SIG-M5 treated with dmso at 0.1 percent for 504 hours (cell line): ENCODE measurements around the gene SSBP3.
"Not testable (repeated sequence)": the region's sequence is repeated elsewhere in the genome, so short reads cannot be mapped to it uniquely, and the experiment has no call there.

Source experiments
- DNase-seq: peaks from one replicate; lab custom pipeline; 2025; ENCODE audit not compliant: unreplicated experiment; lab: John Stamatoyannopoulos, UW

The SSBP3 gene

DNA sequence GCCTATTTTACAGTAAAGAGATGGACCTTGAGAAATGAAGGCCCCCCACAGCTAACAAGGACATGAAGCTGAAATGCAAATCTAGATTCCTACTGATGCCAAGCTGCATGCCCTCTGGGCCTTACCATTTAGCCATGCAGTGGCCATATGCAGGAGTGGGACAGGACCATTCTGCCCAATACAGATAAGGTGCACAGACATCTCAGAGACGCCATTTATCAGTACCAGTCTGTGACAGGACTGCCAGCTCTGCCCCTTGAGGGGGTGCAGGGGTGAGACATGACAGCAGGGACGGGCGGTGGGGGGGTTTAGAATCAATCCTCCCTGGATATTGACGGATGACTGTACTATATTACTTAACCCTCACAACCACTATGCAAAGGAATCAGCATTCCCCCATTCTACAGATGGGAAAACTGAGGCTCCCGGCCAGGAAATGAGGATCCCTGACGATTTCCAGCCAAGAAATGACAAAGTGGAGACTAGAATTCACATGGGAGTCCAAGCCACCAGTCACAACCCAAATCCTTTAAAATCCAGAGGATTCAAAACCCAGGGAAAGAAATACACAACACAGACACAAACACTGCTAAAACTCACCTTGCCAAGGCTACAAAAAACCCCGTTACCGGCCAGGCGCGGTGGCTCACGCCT is 10.8 kb downstream of the SSBP3 start:
- no peak for DNase-seq

DNA sequence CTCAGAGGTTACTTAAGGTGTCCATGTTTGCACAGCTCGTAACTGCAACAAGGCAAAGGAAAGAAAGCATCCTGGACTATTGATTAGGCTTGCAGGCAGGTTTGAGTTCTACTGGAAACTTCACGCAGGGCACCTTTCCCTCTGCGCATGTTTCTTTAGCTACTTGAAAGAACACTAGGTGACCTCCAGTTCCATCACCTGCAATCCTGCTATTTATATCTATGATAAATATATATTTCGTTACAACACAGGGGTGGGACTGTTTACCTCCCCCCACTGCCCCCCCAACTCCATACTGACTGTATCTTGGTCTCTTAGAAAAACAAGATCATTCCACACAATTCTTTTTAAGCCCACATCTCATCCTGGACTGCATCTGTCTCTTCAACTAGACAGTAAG is 12.1 kb downstream of the SSBP3 start:
- DNase-seq: no peak

DNA sequence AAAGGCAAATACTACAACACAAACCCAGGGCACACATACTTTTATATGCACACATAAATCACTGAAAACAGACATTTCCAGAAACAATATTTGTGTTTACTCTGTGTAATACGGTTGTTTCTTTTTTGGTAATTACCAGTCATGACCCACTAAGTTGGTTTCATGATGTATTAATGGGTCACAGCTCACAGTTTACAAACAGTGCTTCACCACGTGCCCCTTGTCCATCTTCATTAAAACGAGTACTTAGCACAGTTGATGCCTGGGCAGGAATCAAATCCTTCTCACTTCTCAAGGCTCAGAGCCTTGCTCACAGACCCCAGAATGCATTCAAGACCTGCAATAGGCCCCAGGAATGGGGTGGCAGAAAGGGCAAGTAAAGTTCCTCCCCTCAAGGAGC is 13.8 kb downstream of the SSBP3 start:
- DNase-seq: no peak

DNA sequence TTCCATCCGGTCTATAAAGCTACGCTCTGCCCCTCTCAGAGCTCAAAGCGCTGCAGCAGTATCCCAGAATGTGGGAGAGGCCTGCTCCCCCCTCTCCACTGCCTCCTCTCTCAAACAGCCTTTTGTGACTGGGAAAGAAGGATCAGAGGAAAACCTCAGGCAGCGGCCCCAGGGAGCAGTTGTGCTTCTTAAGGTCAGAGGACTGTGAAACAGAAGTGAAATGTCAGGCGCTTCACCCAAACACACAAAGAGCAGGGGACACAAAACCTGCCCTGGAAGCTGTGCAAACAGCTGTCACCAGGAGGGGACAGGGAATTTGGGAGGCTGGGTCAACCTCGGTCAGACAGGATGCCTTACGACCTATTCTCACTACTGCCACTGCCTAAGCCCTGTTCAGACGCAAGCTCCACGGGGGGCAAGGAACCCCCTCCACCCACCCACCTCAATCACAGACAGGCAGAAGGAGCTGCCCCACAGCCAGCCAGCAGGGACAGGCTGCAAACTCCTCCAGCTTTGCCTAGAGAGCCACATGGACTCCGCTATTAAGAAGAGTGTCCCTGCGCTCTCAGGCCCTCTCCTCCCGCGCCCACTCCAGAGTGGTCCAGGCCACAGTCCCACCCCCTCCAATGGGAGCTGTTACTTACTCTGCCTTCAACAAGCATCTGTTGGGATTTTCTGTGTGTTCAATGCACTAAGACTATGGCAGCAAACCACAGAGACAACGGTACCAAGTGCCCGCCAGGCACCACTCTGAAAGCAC is 14.6 kb downstream of the SSBP3 start:
- no peak for DNase-seq

DNA sequence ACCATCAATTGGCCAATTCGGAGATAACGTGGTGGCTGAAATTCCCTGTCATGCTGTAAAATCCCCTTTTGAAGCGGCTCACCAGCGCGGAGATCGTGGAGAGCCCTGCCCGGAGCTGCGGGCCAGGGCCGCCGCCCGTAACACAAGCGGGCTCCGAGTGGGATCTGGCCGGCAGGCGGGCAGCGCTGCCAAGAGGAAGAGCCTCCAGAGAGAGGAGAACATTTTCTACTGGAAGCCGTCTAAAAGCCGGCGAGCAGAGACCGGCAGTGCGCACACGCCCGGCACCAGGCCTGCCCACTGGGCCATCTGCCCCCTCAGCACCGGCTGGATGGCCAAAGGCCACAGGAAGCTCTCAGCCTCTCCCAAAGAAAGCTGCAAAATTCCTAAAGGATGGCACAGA is 15.5 kb downstream of the SSBP3 start:
- no peak for DNase-seq

DNA sequence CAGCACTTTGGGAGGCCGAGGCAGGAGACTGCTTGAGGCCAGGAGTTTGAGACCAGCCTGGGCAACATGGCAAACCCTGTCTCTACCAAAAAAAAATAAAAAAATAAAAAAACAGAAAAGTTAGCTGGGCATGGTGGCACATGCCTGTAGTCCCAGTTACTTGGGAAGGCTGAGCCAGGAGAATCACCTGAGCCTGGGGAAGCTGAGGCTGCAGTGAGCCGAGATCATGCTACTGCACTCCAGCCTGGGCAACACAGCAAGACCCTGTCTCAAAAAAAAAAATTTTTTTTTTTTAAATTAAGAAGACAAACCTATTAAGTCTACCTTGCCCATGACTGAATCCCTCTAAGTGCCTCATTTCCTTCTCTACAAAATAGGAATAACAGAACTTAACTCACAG is 16.6 kb downstream of the SSBP3 start:
- DNase-seq: not testable (repeated sequence)

DNA sequence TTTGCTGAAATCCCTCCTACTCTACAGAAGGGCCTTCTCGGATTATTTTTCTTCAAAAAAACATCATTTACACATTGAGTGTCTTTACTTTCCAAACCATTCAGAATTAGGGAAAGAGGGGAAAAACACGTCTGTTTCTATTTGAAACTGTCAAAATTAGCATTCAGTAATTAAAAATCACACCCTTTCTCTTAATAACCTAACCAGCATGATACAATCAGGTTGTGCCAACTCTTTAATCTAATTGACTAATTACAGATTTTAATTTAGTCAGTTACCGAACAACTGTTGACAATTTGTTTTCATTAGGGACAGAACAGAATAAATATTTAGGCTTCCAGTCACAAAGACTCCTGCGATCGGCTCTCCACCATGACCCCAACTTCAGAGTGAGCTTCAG is 18.8 kb downstream of the SSBP3 start:
- DNase-seq: no peak

DNA sequence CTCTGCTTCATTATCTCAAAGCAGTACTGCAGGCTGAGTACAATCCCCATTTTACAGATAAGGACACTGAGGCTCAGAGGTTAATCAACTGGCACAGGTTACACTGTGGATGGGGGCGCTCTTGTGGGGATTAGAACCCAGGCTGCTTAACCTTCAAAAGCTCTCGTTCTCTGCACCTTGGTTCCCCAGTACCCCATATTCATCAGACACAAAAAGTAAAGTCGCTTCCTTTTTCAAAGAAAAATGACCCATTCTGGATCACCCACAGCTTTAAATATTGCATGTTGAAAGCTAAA is 20.5 kb downstream of the SSBP3 start:
- DNase-seq: no peak

DNA sequence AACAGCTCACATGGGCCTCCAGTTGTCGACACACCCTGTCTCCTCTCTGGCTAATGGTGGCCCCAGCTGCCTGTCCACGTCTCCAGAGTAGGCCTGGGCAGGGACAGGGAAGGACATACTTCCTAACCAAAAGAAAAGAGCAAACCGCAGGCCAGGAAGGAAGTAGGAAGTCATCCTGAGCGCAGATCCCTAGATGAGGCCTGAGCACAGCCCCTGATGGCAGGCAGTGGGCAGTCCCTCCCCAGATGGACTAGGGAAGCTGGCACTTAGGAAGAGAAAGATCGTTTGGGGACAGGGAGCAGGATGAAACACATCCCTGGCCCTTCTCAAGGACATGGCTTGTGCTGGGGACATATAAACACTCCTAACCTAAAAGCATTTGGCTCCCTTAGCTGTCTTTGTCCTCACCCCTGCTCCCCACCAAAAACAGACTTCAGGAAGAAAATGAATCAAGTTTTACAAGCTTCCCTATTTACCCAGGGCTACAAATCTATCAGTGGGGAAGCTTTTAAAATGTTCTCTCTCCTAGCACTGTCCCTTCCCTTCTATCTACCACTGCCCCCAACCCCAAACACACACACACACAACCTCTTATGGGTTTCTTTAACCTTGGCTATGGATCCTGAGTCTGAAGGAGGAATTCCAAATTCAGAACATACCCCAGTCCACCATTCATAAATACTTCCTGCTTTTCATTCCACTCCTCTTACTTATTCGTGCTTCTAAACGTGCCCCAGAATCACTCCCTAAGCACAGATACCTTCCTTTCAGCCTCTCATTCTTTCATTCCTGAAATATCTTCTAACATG is 21.1 kb downstream of the SSBP3 start:
- no peak for DNase-seq

DNA sequence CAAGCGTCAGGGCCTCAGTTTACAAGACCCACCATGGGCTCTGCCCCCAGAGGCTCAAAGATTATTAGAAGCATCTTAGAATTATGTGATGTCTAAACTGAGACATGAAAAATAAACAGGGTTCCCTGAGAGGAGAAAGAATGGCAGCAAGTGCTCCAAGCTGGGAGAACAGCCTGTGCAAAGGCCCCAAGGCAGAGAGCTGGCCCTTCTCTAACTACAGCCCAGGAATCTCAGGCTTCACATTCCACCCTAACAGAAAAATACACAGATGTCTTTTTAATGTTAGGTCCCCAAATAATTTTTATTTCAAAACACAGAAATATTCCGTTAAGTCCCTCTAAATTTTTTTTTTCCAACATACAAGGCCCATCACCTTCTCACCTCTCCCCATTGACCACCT is 21.7 kb downstream of the SSBP3 start:
- no peak for DNase-seq

DNA sequence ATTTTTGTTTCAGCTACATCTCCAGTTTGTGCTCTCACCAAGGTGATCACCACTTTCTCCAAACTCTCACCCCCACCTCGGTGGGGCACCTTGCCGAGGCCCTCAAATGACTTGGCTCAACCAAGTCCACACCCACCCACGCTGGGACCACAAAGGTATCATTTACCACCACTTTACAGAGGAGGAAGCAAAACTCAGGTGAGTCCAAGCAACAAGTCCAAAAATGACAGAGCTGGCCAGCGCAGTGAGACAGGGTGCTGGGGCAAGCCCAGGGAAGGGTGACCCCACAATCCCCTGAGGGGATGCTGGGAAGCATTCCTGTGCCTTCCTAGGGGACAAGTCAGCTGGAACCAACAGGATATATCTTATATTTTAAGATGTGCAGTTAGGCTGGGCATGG is 24.7 kb downstream of the SSBP3 start:
- DNase-seq: no peak

DNA sequence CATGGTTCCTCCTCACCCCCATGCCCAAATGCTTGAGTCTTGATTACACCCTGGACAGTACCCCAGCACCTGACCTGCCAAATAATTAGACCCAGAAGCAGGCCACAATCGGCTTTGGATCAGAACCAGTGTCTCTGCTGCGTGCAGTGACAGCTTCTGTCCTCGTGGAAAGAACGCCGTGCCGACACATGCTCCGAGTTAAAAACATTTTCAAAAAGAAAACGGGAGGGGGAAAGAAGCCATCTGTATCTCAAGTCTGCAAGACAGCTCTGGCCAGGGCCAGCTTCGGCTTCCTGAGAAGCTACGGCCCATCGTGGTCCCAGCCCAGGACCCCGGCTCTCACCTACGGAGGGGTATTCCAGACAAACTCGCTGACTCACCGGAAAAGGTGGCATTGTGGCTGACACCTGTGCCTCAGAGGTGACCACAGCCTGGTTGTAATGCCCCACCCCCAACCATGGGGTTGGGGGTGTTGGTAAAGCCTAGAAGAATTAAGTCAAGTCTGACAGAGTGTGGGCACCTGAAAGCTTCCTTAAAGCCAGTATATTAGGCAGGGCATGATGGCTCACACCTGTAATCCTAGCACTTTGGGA is 25.8 kb downstream of the SSBP3 start:
- DNase-seq: no peak

DNA sequence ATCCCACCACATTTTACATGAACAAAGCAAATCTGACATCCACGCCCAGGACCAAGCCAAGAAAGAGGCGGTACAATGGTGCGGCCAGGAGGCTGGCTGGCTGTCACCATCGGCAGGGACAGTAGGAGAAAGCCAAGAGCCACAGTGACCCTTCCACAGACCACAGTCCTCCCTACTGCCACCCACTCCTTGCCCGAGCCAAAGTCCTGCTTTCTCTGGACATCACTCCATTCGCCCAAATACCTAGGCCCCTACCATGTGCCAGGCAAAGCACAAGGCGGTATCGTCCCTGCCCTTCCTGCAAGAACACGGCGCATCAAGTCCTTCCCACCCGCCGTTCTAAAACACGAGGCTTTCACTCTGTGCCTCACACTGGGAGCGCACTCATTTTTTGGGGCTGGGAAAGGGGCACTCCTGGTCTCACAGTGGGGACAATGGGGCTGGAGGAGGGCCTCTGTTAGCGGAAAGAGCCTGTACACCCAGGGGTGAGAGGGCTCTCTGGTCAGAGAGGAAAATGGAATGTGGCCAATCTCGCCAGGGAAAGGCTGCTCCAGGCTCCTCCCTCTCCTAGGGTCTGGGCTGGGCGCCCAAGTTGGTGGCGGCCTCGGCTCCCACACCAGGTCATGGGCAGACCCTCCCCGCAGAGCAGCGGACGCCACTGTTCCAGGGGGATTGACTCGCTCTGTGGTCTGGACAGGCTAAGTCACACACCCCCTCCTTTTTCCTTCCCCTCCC is 26.5 kb downstream of the SSBP3 start:
- no peak for DNase-seq

DNA sequence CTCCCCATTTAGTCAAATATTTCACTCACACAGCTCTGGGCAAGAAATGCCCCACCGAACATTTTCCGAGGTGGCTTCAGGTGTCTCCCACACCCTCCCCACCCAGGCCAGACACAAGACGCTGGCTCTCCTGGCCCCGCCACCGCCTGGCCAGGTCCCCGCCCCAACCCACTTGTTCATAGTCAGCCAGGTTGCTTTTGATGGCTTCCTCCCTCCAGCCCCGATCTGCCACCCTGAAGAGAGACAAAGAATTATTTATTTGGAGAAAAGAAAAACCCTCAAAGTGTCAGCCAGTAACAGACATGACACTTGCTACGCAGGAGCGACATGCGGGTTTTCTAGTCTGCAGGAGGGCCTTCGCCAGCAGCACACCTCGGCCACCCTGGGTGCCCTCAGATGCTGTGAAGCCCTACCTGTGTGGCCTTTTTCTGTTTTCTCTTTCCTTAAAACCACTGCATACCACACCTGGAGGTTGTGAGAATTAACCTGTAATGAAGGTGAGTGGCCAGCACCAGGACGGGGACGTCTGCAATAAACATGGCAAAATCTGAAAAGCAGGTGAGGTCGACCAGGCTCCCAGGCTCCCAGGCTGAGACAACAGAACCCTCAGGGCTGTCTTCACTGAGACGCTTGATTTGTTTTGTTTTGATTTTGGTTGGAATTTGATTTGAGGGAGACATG is 27.2 kb downstream of the SSBP3 start:
- DNase-seq: no peak

DNA sequence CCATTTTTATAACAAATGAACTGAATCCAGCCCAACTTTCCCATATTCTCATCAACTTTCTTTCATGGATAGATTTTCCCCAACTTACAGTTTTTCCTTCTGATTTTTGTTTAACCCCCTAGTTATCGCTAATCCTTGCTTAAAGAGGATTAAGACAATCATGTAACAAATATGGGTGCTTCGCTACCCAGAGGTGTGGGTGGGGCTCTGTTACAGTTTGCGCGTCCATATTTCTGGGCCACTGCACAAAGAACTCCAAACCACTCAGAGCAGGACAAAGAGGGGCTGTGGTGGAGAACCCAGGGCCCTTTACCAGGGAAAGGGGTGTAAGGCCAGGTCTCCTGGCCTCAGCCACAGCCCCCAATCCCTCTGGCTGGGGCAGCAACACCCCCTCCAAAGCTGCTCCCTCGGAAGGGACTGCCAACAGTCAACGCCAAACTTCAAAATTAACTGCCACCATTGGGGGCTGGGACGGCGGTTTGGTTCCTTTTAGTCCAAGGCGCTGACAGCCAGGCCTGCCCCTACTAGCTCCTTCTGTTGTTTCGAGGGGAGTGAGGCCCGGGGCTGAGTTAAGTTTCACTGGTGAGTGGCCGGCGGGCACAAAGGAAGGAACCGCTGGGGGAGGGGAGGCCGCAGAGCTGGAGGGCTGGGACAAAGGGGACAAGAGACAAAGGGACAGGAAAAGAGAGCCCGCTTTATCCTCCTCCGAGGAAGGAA is 27.9 kb downstream of the SSBP3 start:
- no peak for DNase-seq

DNA sequence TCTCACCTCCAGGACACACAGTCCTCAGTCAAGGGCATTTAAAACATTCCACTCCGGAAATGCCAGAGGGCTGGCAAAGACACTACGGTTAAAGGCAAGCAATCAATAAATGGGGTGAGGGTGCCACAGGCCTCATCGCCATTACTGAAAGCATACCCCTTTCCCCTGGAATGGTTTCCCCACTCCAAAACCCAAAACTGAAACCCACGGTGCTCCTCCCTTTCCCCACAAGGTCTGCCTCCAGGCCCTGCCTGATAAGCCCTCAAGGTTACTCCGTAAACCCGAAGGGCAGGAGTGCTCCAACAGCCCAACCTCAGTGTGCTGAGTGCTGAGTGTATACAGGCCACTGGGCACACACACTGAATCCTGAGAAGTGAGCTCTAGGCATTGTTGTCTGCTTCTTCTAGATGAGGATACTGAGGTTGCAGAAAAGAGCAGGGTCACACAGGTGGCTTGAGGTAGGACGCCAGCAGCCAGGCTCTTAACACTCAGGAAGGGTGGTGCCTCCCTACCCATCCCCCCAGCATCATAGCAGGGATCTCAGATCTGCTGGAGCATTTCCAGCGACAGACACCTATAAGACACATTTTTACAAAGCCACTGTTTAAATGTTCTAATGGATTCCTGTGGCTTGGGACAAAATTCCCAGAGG is 29.0 kb downstream of the SSBP3 start:
- no peak for DNase-seq

DNA sequence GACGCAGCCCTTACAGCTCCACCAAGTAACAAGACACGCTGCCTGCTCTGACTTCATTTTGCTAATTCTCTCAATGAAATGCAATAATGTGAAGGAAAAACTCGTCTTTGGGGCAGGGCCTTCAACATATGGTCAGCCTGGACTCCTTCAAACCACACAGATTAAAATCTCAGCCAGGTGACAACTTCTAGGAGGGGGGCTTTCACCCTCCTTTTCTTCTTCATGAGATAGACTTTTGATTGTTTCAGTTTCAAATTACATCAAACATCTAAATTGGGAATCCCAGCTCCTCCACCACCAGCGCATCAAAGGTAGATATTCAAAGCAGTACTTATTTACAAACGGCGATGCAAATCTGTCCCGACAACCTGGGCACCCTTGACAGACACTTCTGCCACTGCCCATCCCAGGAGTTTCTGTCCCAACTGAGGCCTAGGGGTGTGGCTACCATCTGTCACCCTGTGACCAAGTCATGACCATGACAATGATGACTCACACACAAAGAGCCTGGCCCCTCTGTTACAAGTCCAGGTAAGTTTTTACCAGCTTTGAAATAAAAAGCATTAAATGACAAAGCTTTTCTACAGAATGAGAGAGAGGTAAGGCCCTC is 29.7 kb downstream of the SSBP3 start:
- no peak for DNase-seq

DNA sequence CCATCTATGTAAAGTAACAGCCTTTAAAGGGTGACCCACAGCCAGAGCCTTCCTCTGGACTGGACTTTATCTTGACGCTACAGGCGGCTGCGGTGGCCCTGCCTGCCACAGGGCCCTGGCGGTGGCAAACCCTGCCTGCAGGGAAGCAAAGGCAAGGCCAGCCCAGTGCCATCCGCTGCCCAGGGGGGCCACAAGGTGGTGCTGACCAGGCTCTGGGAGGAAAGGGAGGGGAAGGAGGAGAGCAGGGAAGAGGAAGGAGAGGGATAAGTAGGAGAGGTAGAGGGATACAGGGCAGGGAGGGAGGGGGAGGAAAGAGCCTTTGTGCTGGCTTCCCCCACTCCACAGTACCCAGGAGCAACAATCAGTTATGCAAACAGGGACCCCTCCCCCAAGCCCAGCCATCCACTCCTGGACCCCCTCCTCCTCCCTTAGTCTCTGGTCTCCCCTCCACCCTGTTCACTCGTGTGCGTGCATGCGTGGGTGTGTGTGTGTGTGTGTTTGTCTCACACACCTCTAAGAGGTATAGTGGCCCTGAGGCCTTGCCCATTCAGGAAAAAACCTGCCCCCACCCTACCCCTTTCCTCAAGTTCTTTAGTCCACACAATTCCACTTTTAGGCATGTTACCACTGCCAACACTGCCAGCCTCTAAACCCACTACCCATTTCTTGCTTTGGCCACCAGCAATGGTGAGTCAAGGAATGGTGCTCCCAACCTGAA is 30.3 kb downstream of the SSBP3 start:
- DNase-seq: no peak
